Suprapubic skin (tissue), 4 donors: ENCODE data around the gene OXA1L. TPM values are rescaled to one million over a fixed set of nuclear protein-coding genes. Genes with fewer than 3 reads are reported as not detected.

ENCODE experiments used
- DNase-seq, 2 donors: peaks; one replicate each; pipeline ENCODE4 v3.0.0-alpha.2; 2019; ENCODE audit warnings: low spot score in 2 of 2
- H3K27ac ChIP-seq: fragments of 200-600 bp; sonication (generic); one replicate; pipeline ENCODE4 v1.5.1; 2019
- H3K27me3 ChIP-seq: fragments of 200-600 bp; sonication (generic); one replicate; pipeline ENCODE4 v1.5.1; 2019
- H3K36me3 ChIP-seq: fragments of 200-600 bp; sonication (generic); one replicate; pipeline ENCODE4 v1.5.1; 2019
- H3K4me1 ChIP-seq: fragments of 200-600 bp; sonication (generic); one replicate; pipeline ENCODE4 v1.5.1; 2019
- H3K4me3 ChIP-seq: fragments of 200-600 bp; sonication (generic); one replicate; pipeline ENCODE4 v1.5.1; 2019; ENCODE audit warnings: mild to moderate bottlenecking
- H3K9me3 ChIP-seq: fragments of 200-600 bp; sonication (generic); one replicate; pipeline ENCODE4 v1.5.1; 2019
- EP300 ChIP-seq: sonication (generic); formaldehyde crosslinking; IDR thresholded peaks from one replicate; pipeline ENCODE4 v1.6.1; 2017; ENCODE audit warnings: antibody characterized with exemption
- POLR2A ChIP-seq, 2 donors: fragments of 450-650 bp; IDR thresholded peaks; one replicate each; pipeline ENCODE4 v1.6.1; 2017; ENCODE audit warnings: antibody characterized with exemption in 2 of 2, mild to moderate bottlenecking in 2 of 2, moderate library complexity in 2 of 2
- POLR2AphosphoS5 ChIP-seq, 3 donors: sonication (generic); formaldehyde crosslinking; IDR thresholded peaks; one replicate each; pipeline ENCODE4 v1.6.1; 2017; ENCODE audit warnings: antibody characterized with exemption in 3 of 3
- WGBS: methylation state at CpG from one replicate; pipeline ENCODE4 v1.1.5; 2018; 5-methylcytosine and 5-hydroxymethylcytosine counted together
- total RNA-seq, 4 donors: library from RNA; depleted of rRNA; stranded (reverse); fragments of >200 nt; gene quantifications; one replicate each; pipeline ENCODE4 v1.1.0, GENCODE V29; 2016
- TF ChIP-seq, protein P1 (sequence below), 2 donors: fragments of 200-600 bp in 1 of 2; fragments of 450-650 bp in 1 of 2; sonication (generic) in 1 of 2; IDR thresholded peaks; one replicate each; pipeline ENCODE4 v1.5.1; 2016 to 2019; ENCODE audit warnings: antibody characterized with exemption in 2 of 2, mild to moderate bottlenecking in 1 of 2, moderate library complexity in 1 of 2

The OXA1L gene
- total RNA-seq, 4 donors from 2014 or later, result 75.7 to 107 (median 91.8) TPM

DNA sequence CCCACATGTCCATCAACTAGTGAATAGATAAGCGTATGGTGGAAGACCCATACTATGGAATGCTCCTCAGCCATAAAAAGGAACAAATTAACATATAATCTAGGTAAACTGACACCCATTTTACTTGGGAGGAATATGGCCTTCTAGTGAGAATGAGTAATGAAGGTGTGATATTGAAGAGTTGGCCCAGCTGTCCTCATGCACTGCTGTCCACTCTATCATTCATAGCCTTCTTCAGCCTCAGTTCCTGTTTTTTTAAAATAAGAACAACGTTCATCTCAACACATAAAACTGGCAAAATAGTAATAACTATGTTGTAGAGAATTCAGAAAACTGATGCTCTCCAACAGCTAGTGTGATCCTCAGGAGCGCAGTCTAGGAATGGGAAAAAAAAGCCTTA is 26.5 kb upstream of the OXA1L start:
- DNase-seq, result no peak
- Histone ChIP-seq H3K9me3 (no peaks in the 10 kb centered on the region), H3K27me3 (no peaks in the 10 kb centered on the region), H3K4me1 (no peaks in the 10 kb centered on the region), H3K36me3 (no peaks in the 10 kb centered on the region), H3K4me3 (no peak overlapping the region), H3K27ac (no peak overlapping the region)
- TF ChIP-seq, protein P1, sequence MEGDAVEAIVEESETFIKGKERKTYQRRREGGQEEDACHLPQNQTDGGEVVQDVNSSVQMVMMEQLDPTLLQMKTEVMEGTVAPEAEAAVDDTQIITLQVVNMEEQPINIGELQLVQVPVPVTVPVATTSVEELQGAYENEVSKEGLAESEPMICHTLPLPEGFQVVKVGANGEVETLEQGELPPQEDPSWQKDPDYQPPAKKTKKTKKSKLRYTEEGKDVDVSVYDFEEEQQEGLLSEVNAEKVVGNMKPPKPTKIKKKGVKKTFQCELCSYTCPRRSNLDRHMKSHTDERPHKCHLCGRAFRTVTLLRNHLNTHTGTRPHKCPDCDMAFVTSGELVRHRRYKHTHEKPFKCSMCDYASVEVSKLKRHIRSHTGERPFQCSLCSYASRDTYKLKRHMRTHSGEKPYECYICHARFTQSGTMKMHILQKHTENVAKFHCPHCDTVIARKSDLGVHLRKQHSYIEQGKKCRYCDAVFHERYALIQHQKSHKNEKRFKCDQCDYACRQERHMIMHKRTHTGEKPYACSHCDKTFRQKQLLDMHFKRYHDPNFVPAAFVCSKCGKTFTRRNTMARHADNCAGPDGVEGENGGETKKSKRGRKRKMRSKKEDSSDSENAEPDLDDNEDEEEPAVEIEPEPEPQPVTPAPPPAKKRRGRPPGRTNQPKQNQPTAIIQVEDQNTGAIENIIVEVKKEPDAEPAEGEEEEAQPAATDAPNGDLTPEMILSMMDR (IDR thresholded peaks at IDR 0.05), result no peak
- TF ChIP-seq EP300 (no peak), POLR2AphosphoS5 (IDR thresholded peaks at IDR 0.05) (no peak), POLR2A (IDR thresholded peaks at IDR 0.05) (no peak)
- 79% methylated on average over 3 of the region's 3 CpGs for WGBS

DNA sequence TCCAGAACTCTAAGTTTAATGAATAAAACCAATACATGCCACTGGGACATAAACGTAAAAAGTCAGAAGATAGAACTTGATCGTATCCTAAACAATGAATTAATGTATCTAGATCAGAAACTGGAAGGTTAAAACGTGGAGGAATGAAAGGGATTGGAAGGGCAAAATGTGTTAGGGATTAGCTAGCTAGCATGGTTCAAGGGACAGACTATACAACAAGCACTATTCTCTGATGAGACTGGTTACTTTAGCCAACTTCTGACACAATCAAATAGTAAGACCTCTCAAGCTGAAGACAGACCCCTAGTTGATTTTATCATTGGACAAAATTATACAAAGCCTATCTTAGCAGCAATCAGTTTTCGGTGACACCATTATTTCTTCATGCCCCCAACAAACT is 18.7 kb upstream of the OXA1L start:
- 83% methylated on average over 4 of the region's 4 CpGs for WGBS
- H3K27ac ChIP-seq, result no peak overlapping the region
- DNase-seq, result no peak
- no peaks in the 10 kb centered on the region for H3K9me3 ChIP-seq
- no peaks in the 10 kb centered on the region for H3K27me3 ChIP-seq
- TF ChIP-seq POLR2AphosphoS5 (IDR thresholded peaks at IDR 0.05) (no peak), EP300 (no peak), POLR2A (IDR thresholded peaks at IDR 0.05) (no peak)
- TF ChIP-seq, protein P1 (IDR thresholded peaks at IDR 0.05), result no peak
- H3K4me3 ChIP-seq, result no peak overlapping the region
- peaks cover 3% of the 10 kb centered on the region for H3K4me1 ChIP-seq
- no peaks in the 10 kb centered on the region for H3K36me3 ChIP-seq

DNA sequence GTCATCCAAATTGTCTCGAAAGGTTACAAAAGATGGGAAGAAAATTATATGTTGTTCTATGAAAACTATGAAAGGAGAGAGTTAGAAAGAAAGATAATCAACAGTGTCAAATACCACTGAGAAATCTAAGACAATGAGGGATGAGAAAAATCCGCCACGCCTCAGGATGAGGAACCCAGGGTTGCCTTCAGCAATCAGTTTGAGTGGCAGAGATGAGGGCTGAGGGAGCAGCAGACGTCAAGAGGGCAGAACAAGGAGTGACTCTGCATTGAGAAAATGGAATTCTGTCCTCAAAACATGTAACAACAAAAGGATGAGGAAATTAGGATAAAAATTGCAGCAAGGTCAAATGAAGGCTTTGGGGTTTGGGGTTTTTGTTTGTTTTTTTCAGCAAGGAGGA is 18.3 kb upstream of the OXA1L start:
- Histone ChIP-seq H3K9me3 (no peaks in the 10 kb centered on the region), H3K4me1 (peaks cover 3% of the 10 kb centered on the region), H3K27me3 (no peaks in the 10 kb centered on the region), H3K4me3 (no peak overlapping the region), H3K27ac (no peak overlapping the region), H3K36me3 (no peaks in the 10 kb centered on the region)
- TF ChIP-seq, protein P1 (IDR thresholded peaks at IDR 0.05), result no peak
- DNase-seq, result no peak
- 77% methylated on average over 4 of the region's 4 CpGs for WGBS

DNA sequence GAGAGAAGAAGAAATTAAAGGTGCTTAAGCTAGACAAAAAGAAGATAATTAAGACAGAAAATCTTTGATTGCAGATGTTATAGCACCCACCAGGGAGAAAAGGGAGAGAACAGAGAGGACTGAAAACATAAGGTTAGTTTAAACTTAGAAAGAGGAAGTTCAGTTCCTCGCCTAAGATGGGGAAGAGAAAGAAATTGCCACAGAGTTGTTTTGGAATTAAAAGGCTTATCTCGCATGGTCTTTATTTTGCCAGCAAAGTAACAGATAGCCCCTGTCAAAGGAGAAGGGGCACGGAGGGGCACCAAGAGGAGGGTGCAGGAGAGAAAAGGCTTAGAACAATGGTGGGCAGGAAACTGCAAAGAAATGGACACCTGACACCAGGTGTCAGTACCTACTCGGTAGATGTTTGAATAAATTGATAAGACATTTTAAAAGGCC is 17.8 kb upstream of the OXA1L start:
- WGBS, result 51% methylated on average over 4 of the region's 4 CpGs
- H3K27ac ChIP-seq, result no peak overlapping the region
- H3K4me1 ChIP-seq, result peaks cover 3% of the 10 kb centered on the region
- TF ChIP-seq POLR2AphosphoS5 (IDR thresholded peaks at IDR 0.05) (no peak), POLR2A (IDR thresholded peaks at IDR 0.05) (no peak), EP300 (no peak)
- TF ChIP-seq, protein P1 (IDR thresholded peaks at IDR 0.05), result no peak
- no peak for DNase-seq
- no peaks in the 10 kb centered on the region for H3K36me3 ChIP-seq
- H3K4me3 ChIP-seq, result no peak overlapping the region
- H3K27me3 ChIP-seq, result no peaks in the 10 kb centered on the region
- no peaks in the 10 kb centered on the region for H3K9me3 ChIP-seq

DNA sequence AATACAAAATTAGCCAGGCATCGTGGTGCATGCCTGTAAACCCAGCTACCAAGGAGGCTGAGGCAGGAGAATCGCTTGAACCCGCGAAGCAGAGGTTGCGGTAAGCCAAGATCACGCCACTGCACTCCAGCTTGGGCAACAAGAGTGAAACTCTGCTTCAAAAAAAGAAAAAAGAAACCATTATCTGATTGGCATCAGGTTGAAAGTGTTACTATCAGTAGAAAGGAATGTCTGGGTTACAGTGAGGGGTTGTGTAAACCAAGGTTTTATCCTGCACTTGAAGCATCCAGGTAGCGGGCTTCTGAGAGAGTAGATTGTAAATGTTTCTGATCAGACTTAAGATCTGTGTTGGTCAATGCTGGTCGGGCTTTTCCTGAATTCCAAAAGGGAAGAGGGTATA is 14.1 kb upstream of the OXA1L start:
- DNase-seq, result no peak
- TF ChIP-seq POLR2AphosphoS5 (IDR thresholded peaks at IDR 0.05) (no peak), EP300 (no peak), POLR2A (IDR thresholded peaks at IDR 0.05) (no peak)
- TF ChIP-seq, protein P1 (IDR thresholded peaks at IDR 0.05), result no peak
- 57% methylated on average over 8 of the region's 8 CpGs for WGBS
- Histone ChIP-seq H3K27ac (no peak overlapping the region), H3K27me3 (no peaks in the 10 kb centered on the region), H3K36me3 (no peaks in the 10 kb centered on the region), H3K4me3 (no peak overlapping the region), H3K9me3 (no peaks in the 10 kb centered on the region), H3K4me1 (peaks cover 3% of the 10 kb centered on the region)
